Fibroblast of lung (primary cell): ENCODE results near the gene RSKR. TPM values are rescaled to one million over a fixed set of nuclear protein-coding genes. Genes with fewer than 3 reads are reported as not detected.

ENCODE experiments used
- DNase-seq, 2 donors: peaks; one replicate each; pipeline versions ENCODE4 v3.0.0 to v3.0.0-alpha.2; 2010; ENCODE audit warnings: low read depth in 2 of 2
- H2AFZ ChIP-seq: 2 replicates; pipeline ENCODE4 v1.5.1; 2012; ENCODE audit warnings: low read length, control low read depth, inconsistent platforms
- H3K27ac ChIP-seq: 2 replicates; pipeline ENCODE4 v1.5.1; 2011; ENCODE audit warnings: low read length, control low read depth; ENCODE audit not compliant: insufficient read depth
- H3K27me3 ChIP-seq: 2 replicates; pipeline ENCODE4 v1.5.1; 2011; ENCODE audit warnings: mild to moderate bottlenecking, low read length; ENCODE audit not compliant: control insufficient read depth, insufficient read depth
- H3K36me3 ChIP-seq: 2 replicates; pipeline ENCODE4 v1.5.1; 2011; ENCODE audit warnings: low read length; ENCODE audit not compliant: control insufficient read depth, insufficient read depth
- H3K4me1 ChIP-seq: 2 replicates; pipeline ENCODE4 v1.5.1; 2011; ENCODE audit warnings: low read length; ENCODE audit not compliant: control insufficient read depth, insufficient read depth; ENCODE audit errors: extremely low read depth
- H3K4me2 ChIP-seq: 2 replicates; pipeline ENCODE4 v1.5.1; 2011; ENCODE audit warnings: low read length, control low read depth; ENCODE audit not compliant: insufficient read depth; ENCODE audit errors: extremely low read depth
- H3K4me3 ChIP-seq, 4 experiments: fragments of 200-600 bp in 1 of 4; sonication (generic) in 1 of 4; replicated peaks in 1 of 4; 2 replicates each; pipeline ENCODE4 v1.5.1; 2011 to 2016; ENCODE audit warnings: low read length in 4 of 4, low read depth in 3 of 4, mild to moderate bottlenecking in 3 of 4, control low read depth in 2 of 4, inconsistent platforms in 1 of 4, mixed read lengths in 1 of 4; ENCODE audit not compliant: insufficient read depth in 1 of 4; ENCODE audit errors: control extremely low read depth in 1 of 4
- H3K79me2 ChIP-seq: 2 replicates; pipeline ENCODE4 v1.5.1; 2012; ENCODE audit warnings: mild to moderate bottlenecking, low read length, inconsistent platforms; ENCODE audit not compliant: control insufficient read depth, insufficient read depth
- H3K9ac ChIP-seq: 2 replicates; pipeline ENCODE4 v1.5.1; 2011; ENCODE audit warnings: mild to moderate bottlenecking, low read length, control low read depth; ENCODE audit not compliant: insufficient read depth
- H3K9me3 ChIP-seq: 2 replicates; pipeline ENCODE4 v1.5.1; 2012; ENCODE audit warnings: low read depth, low read length; ENCODE audit not compliant: control insufficient read depth, insufficient read depth
- H4K20me1 ChIP-seq: 2 replicates; pipeline ENCODE4 v1.5.1; 2011; ENCODE audit warnings: low read length; ENCODE audit not compliant: control insufficient read depth, insufficient read depth; ENCODE audit errors: extremely low read depth
- CTCF ChIP-seq, 2 donors: IDR thresholded peaks in 1 of 2; conservative IDR thresholded peaks in 1 of 2; 1 replicate in 1 of 2; 2 replicates in 1 of 2; pipeline ENCODE4 v1.5.1; 2011 to 2012; ENCODE audit warnings: low read length in 2 of 2, control low read depth in 1 of 2, inconsistent platforms in 1 of 2, low read depth in 1 of 2, mild to moderate bottlenecking in 1 of 2
- EZH2 ChIP-seq: IDR thresholded peaks from 2 replicates; pipeline ENCODE4 v1.5.1; 2012; ENCODE audit warnings: low read length, control low read depth, mild to moderate bottlenecking; ENCODE audit errors: missing control alignments
- polyA plus RNA-seq, 2 donors: library from polyadenylated mRNA; depleted of rRNA in 1 of 2; stranded (reverse) in 1 of 2; unstranded in 1 of 2; fragments of >200 nt; gene quantifications; 2 replicates each; pipeline ENCODE4 v1.2.1, GENCODE V29; 2011 to 2012; ENCODE audit warnings: missing spikeins in 1 of 2
- total RNA-seq: library from RNA; depleted of rRNA; stranded (reverse); fragments of >200 nt; gene quantifications from 2 replicates; pipeline ENCODE4 v1.2.1, GENCODE V29; 2014

The RSKR gene
- total and polyA plus RNA-seq, 2 donors (not counting 1 experiment from before 2014, with no cell fraction given) = 1.8 to 3.8 TPM

- peak overlapping the region; percentile 11 for H3K4me2 ChIP-seq
- peak overlapping the region in 1 of 4 experiments; percentile 92 for H3K4me3 ChIP-seq
- no peak for DNase-seq
- peak overlapping the region; percentile 20 for H2AFZ ChIP-seq
- H4K20me1 ChIP-seq = no peaks in the 10 kb centered on the region
- no peaks in the 10 kb centered on the region for H3K27me3 ChIP-seq
- H3K27ac ChIP-seq = peak overlapping the region; percentile 54
- peaks cover 6% of the 10 kb centered on the region for H3K4me1 ChIP-seq
- H3K36me3 ChIP-seq = peaks cover 7% of the 10 kb centered on the region
- TF ChIP-seq CTCF (conservative IDR thresholded peaks at IDR 0.05 in 1 of 2, IDR thresholded peaks at IDR 0.05 in 1 of 2; ENCODE audit: low read depth in 1 of 2, low read length in 2 of 2) (no peak), EZH2 (no peak)
- no peak overlapping the region for H3K9ac ChIP-seq
- no peaks in the 10 kb centered on the region for H3K9me3 ChIP-seq
- H3K79me2 ChIP-seq = peaks cover 22% of the 10 kb centered on the region
These were observed 32.2 kb upstream of the RSKR start for GRCh38 chr17:28646039-28646754.

- H3K36me3 ChIP-seq = peaks cover 7% of the 10 kb centered on the region
- peak overlapping the region; percentile 79 for H3K9ac ChIP-seq
- TF ChIP-seq EZH2 (no peak), CTCF (conservative IDR thresholded peaks at IDR 0.05 in 1 of 2, IDR thresholded peaks at IDR 0.05 in 1 of 2; ENCODE audit: low read depth in 1 of 2, low read length in 2 of 2) (no peak)
- H3K9me3 ChIP-seq = no peaks in the 10 kb centered on the region
- peak overlapping the region; percentile 93 for H3K4me2 ChIP-seq
- peak overlapping the region; percentile 83 for H3K27ac ChIP-seq
- H3K4me3 ChIP-seq = peak overlapping the region; percentile 59 to 92 (median 73)
- H3K27me3 ChIP-seq = no peaks in the 10 kb centered on the region
- H3K4me1 ChIP-seq = peaks cover 6% of the 10 kb centered on the region
- peak overlapping the region; percentile 68 for H2AFZ ChIP-seq
- H3K79me2 ChIP-seq = peaks cover 22% of the 10 kb centered on the region
- no peak for DNase-seq
- H4K20me1 ChIP-seq = no peaks in the 10 kb centered on the region
These were observed 31.6 kb upstream of the RSKR start for GRCh38 chr17:28645576-28645939.

GRCh38 chr17:28644787-28645575, 31.0 kb upstream of the RSKR start, which contains the start of gene BLTP2:
BLTP2 (minus strand) TSS chr17:28645158; CDS start chr17:28645056, 102 bp downstream.
- H4K20me1 ChIP-seq = no peaks in the 10 kb centered on the region
- DNase-seq = peak; percentile 93
- H3K27me3 ChIP-seq = no peaks in the 10 kb centered on the region
- peak within 1 kb of the TSS; percentile 99 for H3K4me2 ChIP-seq
- H3K79me2 ChIP-seq = peaks cover 22% of the 10 kb centered on the region
- peaks cover 7% of the 10 kb centered on the region for H3K36me3 ChIP-seq
- peak within 1 kb of the TSS; percentile 86 to 97 (median 89) for H3K4me3 ChIP-seq
- no peaks in the 10 kb centered on the region for H3K9me3 ChIP-seq
- peaks cover 6% of the 10 kb centered on the region for H3K4me1 ChIP-seq
- peak within 1 kb of the TSS; percentile 83 for H3K27ac ChIP-seq
- TF ChIP-seq CTCF (conservative IDR thresholded peaks at IDR 0.05 in 1 of 2, IDR thresholded peaks at IDR 0.05 in 1 of 2; ENCODE audit: low read depth in 1 of 2, low read length in 2 of 2) (no peak), EZH2 (no peak)
- peak within 1 kb of the TSS; percentile 79 for H3K9ac ChIP-seq
- H2AFZ ChIP-seq = peak within 1 kb of the TSS; percentile 68
